HG03097 (cell line): Measurements from ENCODE around the gene TAF3.
"Not testable (repeated sequence)": the region's sequence is repeated elsewhere in the genome, so short reads cannot be mapped to it uniquely, and the experiment has no call there.

ENCODE experiments used
- ATAC-seq: cut with Tn5 transposase; IDR thresholded peaks from one replicate; pipeline ENCODE4 v1.9.1; 2021; ENCODE audit not compliant: unreplicated experiment, low FRiP score

The TAF3 gene

GRCh38 chr10:7811000-7811399 is 7.3 kb upstream of the TAF3 start:
- ATAC-seq, result no peak

DNA sequence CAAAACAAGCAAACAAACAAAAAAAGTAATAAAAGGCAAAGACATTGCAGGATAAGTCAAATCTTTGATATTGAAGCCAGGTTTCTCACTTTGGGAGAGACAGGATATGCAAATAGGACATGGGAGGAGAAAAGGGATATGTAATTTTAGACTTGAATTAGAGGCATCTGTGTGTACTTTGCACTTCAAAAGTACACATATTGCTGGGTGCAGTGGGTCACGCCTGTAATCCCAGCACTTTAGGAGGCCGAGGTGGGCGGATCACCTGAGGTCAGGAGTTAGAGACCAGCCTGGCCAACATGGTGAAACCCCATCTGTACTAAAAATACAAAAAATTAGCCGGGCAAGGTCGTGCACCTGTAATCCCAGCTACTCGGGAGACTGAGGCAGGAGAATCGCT is 6.6 kb upstream of the TAF3 start:
- not testable (repeated sequence) for ATAC-seq

DNA sequence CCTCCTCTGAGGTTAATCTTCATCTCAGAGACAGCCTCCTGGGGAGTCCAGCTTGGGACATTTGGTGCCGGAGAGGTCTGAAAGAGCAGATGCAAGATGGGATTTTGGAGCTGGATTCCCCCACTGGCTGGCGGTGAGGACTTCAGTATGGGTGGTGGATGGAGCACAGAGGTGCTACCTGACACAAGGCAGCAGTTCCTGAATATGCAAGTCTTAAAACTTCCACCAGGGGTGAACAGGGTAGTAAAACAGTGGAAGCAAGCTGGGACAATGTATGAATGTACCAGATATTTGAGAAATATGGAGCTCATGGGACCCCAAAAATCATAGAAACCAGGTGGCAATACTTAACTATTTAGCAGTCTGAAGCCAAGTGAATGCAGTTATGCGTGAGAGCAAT is 4.8 kb upstream of the TAF3 start:
- ATAC-seq, result no peak

GRCh38 chr10:7817576-7817975 is 729 bp upstream of the TAF3 start:
- ATAC-seq, result no peak

GRCh38 chr10:7817984-7818294 is 366 bp upstream of the TAF3 start:
- ATAC-seq, result peak; percentile 3

- peak; percentile 21 for ATAC-seq
Measured at GRCh38 chr10:7819121-7819460, 786 bp downstream of the TAF3 start.

GRCh38 chr10:7824251-7824650 is 5.9 kb downstream of the TAF3 start:
- no peak for ATAC-seq

DNA sequence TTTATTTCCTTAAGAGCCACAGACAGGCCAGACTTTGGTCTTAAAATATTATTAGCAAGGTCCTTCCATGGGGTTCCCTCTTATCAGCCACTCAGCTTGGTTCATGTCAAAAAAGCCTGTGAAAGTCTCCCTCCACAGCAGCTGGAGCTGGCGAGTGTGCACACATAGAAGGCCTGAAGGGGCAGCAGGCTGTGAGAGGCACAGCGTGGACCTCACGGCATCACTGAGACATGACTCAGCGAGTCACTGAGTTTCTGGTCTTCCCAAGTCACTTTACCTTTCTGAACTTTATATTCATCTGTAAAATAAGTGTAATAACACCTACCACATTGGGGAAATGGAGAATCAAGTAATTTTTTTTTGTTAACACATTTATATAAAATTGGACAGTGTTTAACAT is 8.7 kb downstream of the TAF3 start:
- ATAC-seq, result no peak

- no peak for ATAC-seq
Measured at GRCh38 chr10:7829289-7829834, 11.1 kb downstream of the TAF3 start.

DNA sequence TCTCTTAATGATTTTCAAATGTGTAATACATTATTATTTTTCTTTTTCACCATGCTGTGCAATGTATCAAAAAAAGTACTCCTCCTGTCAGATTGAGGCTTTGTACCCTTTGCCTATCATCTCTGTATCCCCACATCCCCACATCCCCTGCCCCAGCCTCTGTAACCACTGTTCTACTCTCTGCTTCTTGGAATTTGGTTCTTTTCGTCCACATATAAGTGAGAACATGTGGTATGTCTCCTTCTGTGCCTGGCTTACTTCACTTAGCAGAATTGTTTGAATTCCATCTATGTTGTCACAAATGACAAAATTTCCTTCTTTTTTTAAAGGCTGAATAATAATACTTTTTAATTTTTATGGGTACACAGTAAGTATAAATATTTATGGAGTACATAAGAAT is 13.8 kb downstream of the TAF3 start:
- no peak for ATAC-seq

GRCh38 chr10:7833210-7833609 is 14.9 kb downstream of the TAF3 start:
- no peak for ATAC-seq

GRCh38 chr10:7834262-7834661 is 16.0 kb downstream of the TAF3 start:
- no peak for ATAC-seq

DNA sequence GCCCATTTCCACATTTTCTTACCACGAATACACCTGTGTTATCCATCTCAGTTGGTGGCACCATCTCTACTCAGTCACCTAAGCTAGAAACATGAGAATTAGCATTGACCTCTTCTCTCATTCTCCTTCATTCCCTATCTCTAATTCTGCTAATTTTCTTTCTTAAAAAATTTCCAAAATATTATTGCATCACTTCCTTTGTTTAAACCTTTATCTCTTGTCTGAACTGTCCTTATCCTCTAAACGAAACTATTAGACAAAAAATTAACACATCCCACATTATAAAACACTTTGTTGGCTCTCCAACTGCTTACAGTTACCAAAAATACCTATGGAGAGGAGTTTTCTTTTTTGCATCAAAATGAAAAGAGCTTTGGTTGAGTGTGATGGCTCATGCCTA is 18.3 kb downstream of the TAF3 start:
- ATAC-seq, result no peak

DNA sequence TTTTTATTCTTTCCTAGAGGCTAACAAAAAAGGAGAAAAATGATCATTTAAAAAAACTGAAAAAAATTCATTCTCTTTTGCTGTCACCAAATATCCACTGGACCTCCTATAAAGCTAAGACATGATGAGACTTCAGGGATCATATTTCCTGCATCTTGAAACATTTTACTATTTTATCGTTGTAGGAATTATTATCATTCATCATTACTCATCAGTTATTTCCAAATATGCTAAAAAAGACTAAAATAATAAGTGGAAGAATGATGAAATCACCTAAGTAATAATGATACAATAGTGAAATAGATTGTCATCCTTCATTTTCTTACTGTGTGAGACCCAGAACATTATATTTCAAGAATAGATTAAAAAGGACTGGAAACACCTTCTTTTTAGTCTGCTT is 28.3 kb downstream of the TAF3 start:
- no peak for ATAC-seq

GRCh38 chr10:7853226-7853842 is 35.0 kb downstream of the TAF3 start:
- ATAC-seq, result no peak

DNA sequence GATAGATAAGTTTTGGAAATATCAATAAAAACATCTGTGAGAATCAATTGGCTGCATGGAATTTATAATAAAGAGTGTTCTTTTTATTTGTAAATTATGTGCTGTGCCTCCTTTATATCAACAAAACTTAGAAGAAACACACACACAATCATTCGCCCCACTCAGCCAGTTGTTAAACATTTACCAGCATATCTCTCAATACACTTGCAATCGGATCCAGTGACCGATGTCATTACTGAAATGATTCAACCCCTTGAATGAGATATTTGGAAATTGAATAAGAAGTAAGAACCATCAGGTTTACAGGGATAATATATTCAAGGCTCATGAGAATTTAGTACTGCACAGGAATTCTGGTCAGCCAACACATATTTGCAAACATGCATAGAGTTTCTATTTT is 35.6 kb downstream of the TAF3 start:
- no peak for ATAC-seq

- no peak for ATAC-seq
Measured at GRCh38 chr10:7855205-7855604, 36.9 kb downstream of the TAF3 start.

DNA sequence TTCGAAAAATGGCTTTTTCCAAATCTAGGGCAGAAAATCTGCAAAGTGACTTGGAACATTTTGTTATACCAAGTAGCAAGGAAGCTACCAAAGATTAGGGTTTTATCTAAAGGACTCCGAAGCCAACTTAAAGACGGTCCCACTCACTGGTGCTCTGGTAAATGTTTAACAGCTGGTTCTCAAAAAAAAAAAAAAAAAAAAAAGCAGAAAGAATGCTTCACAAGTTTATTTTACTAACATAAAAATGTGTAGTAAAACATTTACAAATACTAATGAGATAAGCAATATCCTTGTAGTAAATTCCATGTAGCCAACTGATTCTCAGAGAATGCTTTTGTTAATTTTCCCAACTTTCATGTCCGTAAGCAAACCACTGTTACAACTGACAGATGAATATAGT is 38.4 kb downstream of the TAF3 start:
- no peak for ATAC-seq

GRCh38 chr10:7857262-7857661 is 39.0 kb downstream of the TAF3 start:
- no peak for ATAC-seq

- ATAC-seq, result no peak
Measured at GRCh38 chr10:7861509-7862120, 43.3 kb downstream of the TAF3 start.

DNA sequence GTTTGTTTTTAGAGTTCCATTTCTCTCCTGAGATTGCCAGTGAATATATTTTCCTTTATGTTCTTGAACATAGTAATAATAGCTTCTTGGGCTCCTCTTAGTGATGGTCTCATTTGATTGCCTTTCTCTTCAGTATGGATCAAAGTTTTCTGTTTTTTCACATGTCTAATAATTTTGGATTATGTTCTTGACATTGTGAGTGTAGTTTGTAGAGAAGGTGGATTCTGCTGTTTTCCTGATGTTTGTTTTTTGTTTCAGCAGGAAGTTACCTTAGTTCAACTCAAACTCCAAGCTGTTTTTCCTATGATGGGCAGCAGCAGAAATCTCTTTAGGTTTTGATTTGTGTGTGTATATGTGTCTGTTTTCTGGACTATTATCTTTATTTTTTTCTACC is 43.8 kb downstream of the TAF3 start:
- no peak for ATAC-seq

DNA sequence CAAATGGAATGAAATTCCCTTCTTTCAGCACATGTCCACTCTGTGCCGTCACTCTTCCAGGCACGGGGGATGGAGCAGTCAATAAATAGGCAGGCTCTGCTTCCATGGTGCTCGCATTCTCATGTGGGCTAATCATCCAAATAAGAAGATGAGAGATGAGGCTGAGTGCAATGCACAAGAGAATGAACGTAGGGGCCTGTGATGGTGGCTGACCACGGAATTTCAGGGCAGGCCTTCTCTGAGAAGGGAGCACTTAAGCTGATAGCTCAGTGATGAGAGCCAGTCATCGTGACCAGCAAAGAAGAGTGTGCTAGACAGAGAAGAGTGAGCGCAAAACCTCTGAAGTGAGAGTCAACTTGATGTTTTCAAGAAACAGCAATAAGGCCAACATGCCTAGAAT is 47.9 kb downstream of the TAF3 start:
- no peak for ATAC-seq

DNA sequence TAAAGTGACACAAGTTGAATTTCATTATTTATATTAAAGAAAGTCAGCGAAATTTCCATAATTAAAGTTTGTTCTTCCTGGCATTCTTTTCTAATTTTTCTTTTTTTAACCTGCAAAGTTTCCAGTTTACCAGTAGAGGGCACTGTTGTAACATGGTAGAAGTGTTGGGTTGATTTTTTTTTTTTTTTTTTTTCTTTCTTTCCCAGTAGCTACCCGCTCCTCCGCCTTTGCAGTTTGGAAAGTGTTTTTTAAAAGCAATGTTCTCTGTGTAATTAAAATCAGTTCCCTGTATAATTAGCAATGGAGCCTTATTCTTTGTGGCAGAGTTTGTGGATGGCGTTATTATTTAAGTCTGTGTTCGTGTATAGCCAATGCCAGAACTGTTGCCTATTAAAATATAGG is 53.7 kb downstream of the TAF3 start:
- ATAC-seq, result no peak
